ENCODE measurements around the gene TOLLIP. TPM values are rescaled to one million over a fixed set of nuclear protein-coding genes. Genes with fewer than 3 reads are reported as not detected.

Gene TOLLIP
- total RNA-seq, 2 donors from 2014 or later, result 51.1 to 63.9 TPM

GRCh38 chr11:1307163-1307870, 2.1 kb downstream of the TOLLIP start:
- peak in 2 of 4 donors; percentile 28 to 54 for DNase-seq
- no peaks in the 10 kb centered on the region for H3K36me3 ChIP-seq (replicated peaks in 1 of 2; ENCODE audit: insufficient read depth in 1 of 2, low read depth in 2 of 2)
- no peaks in the 10 kb centered on the region for H3K27me3 ChIP-seq
- 40 to 52% methylated on average over 15 to 21 of the region's 21 CpGs for WGBS, 2 donors
- peaks cover 75% of the 10 kb centered on the region for H3K4me1 ChIP-seq
- intact Hi-C loops (cut with DNase I), result no loop called here
- peak overlapping the region; percentile 76 to 97 (median 94) for H3K27ac ChIP-seq
- no peak for ATAC-seq
- no peak for TF ChIP-seq CTCF (IDR thresholded peaks at IDR 0.05)
- TF ChIP-seq POLR2A (IDR thresholded peaks at IDR 0.05), result peak in 1 of 3 donors; percentile 9
- H3K4me3 ChIP-seq, result no peak overlapping the region
- H3K9me3 ChIP-seq, result no peaks in the 10 kb centered on the region

- no peaks in the 10 kb centered on the region for H3K9me3 ChIP-seq
- peak overlapping the region; percentile 64 to 95 (median 84) for H3K27ac ChIP-seq
- ATAC-seq, result no peak
- H3K36me3 ChIP-seq (replicated peaks in 1 of 2; ENCODE audit: insufficient read depth in 1 of 2, low read depth in 2 of 2), result no peaks in the 10 kb centered on the region
- no peak overlapping the region for H3K4me3 ChIP-seq
- 61 to 67% methylated on average over 28 to 30 of the region's 30 CpGs for WGBS, 2 donors
- peaks cover 83% of the 10 kb centered on the region for H3K4me1 ChIP-seq
- H3K27me3 ChIP-seq, result no peaks in the 10 kb centered on the region
- intact Hi-C loops (cut with DNase I), result no loop called here
- no peak for DNase-seq
- TF ChIP-seq POLR2A (IDR thresholded peaks at IDR 0.05) (no peak), CTCF (IDR thresholded peaks at IDR 0.05) (no peak)
These were observed 3.0 kb downstream of the TOLLIP start for GRCh38 chr11:1306186-1307162.

DNA sequence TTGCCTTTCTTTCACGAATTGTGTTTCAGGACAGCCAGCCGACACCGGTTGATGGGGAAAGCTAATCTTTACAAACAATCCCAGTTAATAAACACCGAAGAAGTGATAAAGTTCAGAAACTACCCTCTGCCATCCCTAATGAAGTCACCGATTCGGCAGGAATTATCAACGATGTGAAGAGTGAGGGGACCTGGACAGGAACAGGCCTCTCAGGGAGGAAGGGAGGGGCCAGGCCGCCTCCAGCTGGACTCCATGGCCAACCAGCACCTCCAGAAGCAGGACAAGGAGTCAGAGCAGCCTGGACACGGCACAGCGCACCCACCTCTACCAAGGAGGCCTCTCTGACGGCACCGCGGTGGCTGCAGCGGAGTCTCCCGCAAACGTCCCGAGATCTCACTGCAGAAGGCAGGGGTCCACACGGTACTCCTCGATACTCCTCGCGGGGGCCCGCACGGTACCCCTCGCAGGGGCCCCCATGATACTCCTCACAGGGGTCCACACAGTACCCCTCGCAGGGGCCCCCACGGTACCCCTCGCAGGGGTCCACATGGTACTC, 3.9 kb downstream of the TOLLIP start:
- TF ChIP-seq CTCF (IDR thresholded peaks at IDR 0.05), result no peak
- no peak for TF ChIP-seq POLR2A (IDR thresholded peaks at IDR 0.05)
- H3K27ac ChIP-seq, result peak overlapping the region; percentile 64 to 95 (median 84)
- no peaks in the 10 kb centered on the region for H3K9me3 ChIP-seq
- ATAC-seq (no peak), DNase-seq (peak in 2 of 4 donors; percentile 45 to 48)
- no peaks in the 10 kb centered on the region for H3K27me3 ChIP-seq
- 53 to 55% methylated on average over 23 to 27 of the region's 27 CpGs for WGBS, 2 donors
- intact Hi-C loops (cut with DNase I), result no loop called here
- no peaks in the 10 kb centered on the region for H3K36me3 ChIP-seq (replicated peaks in 1 of 2; ENCODE audit: insufficient read depth in 1 of 2, low read depth in 2 of 2)
- no peak overlapping the region for H3K4me3 ChIP-seq
- peaks cover 88% of the 10 kb centered on the region for H3K4me1 ChIP-seq

GRCh38 chr11:1305063-1305495, 4.4 kb downstream of the TOLLIP start:
- Histone ChIP-seq H3K27me3 (no peaks in the 10 kb centered on the region), H3K36me3 (replicated peaks in 1 of 2; ENCODE audit: insufficient read depth in 1 of 2, low read depth in 2 of 2) (no peaks in the 10 kb centered on the region), H3K4me1 (peaks cover 88% of the 10 kb centered on the region), H3K4me3 (no peak overlapping the region), H3K9me3 (no peaks in the 10 kb centered on the region), H3K27ac (peak overlapping the region; percentile 64 to 95 (median 84))
- intact Hi-C loops (cut with DNase I), result no loop called here
- TF ChIP-seq POLR2A (IDR thresholded peaks at IDR 0.05) (no peak), CTCF (IDR thresholded peaks at IDR 0.05) (no peak)
- ATAC-seq (no peak), DNase-seq (peak in 1 of 4 donors; percentile 46)
- WGBS, 2 donors, result 44% methylated on average over 12 to 13 of the region's 13 CpGs

Measured in body of pancreas (tissue), 4 donors.